Breast epithelium (tissue), 3 donors: Measurements from ENCODE around the gene IMPDH2.

Experiments used
- POLR2A ChIP-seq: fragments of 450-650 bp; IDR thresholded peaks from one replicate; pipeline ENCODE4 v1.6.1; 2016; ENCODE audit warnings: antibody characterized with exemption, mild to moderate bottlenecking, moderate library complexity
- TF ChIP-seq, protein P1 (sequence below), 3 donors: fragments of 450-650 bp; IDR thresholded peaks; one replicate each; pipeline ENCODE4 v1.5.1; 2016 to 2017; ENCODE audit warnings: antibody characterized with exemption in 3 of 3, mild to moderate bottlenecking in 3 of 3, moderate library complexity in 3 of 3

DNA sequence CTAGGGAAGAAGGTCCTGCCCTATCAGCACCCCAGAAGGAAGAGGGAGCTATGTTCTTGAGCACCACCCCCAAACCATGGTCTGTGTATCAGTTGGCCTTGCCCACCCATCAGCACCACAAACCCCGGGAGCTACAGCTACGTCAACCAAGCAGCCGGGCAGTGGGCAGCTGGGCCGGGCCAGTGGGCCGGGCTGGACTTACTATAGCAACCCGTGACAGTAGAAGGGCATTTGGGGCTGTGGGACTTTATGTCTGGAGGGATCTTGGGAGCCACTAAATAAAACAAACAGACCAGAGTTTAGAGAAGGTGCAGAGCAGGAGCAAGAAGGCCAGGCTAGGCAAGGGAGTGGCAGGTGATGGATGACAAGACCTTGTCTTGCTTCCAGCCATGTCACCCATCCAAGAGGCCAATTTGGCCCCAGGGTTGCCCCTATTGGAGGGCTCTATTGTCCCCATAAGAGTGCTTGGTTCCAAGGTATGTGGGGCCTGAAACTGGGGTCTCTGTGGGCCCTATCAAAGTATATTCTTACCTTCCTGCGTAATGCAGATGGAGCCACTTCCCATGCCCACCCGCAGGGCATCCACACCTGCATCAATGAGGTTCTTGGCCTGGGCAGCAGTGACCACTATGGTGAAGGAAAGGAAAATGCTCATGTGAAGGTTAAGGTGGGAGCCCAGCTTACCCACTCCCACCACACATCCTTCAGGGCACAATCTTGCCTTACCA is 3.2 kb downstream of the IMPDH2 start:
- TF ChIP-seq, protein P1, sequence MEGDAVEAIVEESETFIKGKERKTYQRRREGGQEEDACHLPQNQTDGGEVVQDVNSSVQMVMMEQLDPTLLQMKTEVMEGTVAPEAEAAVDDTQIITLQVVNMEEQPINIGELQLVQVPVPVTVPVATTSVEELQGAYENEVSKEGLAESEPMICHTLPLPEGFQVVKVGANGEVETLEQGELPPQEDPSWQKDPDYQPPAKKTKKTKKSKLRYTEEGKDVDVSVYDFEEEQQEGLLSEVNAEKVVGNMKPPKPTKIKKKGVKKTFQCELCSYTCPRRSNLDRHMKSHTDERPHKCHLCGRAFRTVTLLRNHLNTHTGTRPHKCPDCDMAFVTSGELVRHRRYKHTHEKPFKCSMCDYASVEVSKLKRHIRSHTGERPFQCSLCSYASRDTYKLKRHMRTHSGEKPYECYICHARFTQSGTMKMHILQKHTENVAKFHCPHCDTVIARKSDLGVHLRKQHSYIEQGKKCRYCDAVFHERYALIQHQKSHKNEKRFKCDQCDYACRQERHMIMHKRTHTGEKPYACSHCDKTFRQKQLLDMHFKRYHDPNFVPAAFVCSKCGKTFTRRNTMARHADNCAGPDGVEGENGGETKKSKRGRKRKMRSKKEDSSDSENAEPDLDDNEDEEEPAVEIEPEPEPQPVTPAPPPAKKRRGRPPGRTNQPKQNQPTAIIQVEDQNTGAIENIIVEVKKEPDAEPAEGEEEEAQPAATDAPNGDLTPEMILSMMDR (IDR thresholded peaks at IDR 0.05): no peak
- TF ChIP-seq POLR2A: no peak
